Nephron progenitor cell (in vitro differentiated cells): ENCODE data around the gene PLXNA4.
A peak's percentile ranks its signal among the peaks of the same experiment; 100 is the strongest.

Experiments
- DNase-seq: peaks from one replicate; pipeline ENCODE4 v3.0.0; 2021
- H3K27ac Mint-ChIP-seq: 2 replicates; pipeline ENCODE4 v1.8.0; 2021; ENCODE audit warnings: mild to moderate bottlenecking, moderate library complexity, mixed read lengths
- H3K27me3 Mint-ChIP-seq: 2 replicates; pipeline ENCODE4 v1.8.0; 2021; ENCODE audit warnings: mild to moderate bottlenecking, low read depth, mixed read lengths; ENCODE audit not compliant: poor library complexity
- H3K36me3 Mint-ChIP-seq: 2 replicates; pipeline ENCODE4 v1.8.0; 2021; ENCODE audit warnings: low read depth, mixed read lengths
- H3K4me1 Mint-ChIP-seq: 2 replicates; pipeline ENCODE4 v1.8.0; 2021; ENCODE audit warnings: mixed read lengths
- H3K4me3 Mint-ChIP-seq: 2 replicates; pipeline ENCODE4 v1.8.0; 2021; ENCODE audit warnings: mild to moderate bottlenecking, moderate library complexity, mixed read lengths
- H3K9me3 Mint-ChIP-seq: 2 replicates; pipeline ENCODE4 v1.8.0; 2021; ENCODE audit warnings: mild to moderate bottlenecking, moderate library complexity, mixed read lengths
- TF ChIP-seq, protein P1 (sequence below): fragments of 200-600 bp; sonication (generic); IDR thresholded peaks from 2 replicates; pipeline ENCODE4 v1.5.0; 2021; ENCODE audit warnings: antibody characterized with exemption

The PLXNA4 gene

DNA sequence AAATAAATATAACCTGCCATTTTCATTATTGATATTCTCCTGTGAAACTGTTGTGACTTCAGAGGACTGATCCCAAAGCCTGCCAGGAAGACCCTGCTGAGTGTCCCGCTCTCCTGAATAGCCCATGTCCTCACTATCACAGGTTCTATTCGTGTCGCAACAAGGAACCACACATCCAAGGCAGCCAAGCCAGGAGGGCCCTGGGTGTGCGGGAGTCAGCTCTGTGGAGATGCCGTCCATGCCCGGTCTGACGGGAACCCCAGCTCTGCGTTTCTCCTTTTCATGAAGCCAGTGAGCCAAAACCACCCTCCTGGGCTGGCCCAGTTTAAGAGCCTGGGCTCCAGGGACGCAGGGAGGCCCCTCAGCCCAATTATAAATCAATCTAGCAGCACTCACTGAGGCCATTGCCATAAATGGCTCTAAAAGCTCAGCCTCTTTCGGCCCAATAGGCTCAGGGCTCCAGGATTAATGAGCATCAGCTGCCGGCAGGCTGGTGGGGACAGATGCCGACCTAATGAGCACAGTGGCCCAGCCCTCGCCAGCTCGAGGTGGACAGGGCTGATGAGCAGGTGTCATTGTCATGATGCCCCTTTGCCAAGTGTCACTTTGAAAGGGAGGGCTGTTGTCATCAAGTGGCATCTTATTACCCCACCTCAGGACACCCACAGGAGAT, 177.9 kb downstream of the PLXNA4 start:
- Mint-ChIP-seq H3K36me3 (peaks cover 5% of the 10 kb centered on the region), H3K4me3 (no peak overlapping the region), H3K9me3 (peaks cover 8% of the 10 kb centered on the region), H3K4me1 (peaks cover 53% of the 10 kb centered on the region), H3K27me3 (peaks cover 51% of the 10 kb centered on the region), H3K27ac (no peak overlapping the region)
- DNase-seq, result peak; percentile 20
- TF ChIP-seq, protein P1, sequence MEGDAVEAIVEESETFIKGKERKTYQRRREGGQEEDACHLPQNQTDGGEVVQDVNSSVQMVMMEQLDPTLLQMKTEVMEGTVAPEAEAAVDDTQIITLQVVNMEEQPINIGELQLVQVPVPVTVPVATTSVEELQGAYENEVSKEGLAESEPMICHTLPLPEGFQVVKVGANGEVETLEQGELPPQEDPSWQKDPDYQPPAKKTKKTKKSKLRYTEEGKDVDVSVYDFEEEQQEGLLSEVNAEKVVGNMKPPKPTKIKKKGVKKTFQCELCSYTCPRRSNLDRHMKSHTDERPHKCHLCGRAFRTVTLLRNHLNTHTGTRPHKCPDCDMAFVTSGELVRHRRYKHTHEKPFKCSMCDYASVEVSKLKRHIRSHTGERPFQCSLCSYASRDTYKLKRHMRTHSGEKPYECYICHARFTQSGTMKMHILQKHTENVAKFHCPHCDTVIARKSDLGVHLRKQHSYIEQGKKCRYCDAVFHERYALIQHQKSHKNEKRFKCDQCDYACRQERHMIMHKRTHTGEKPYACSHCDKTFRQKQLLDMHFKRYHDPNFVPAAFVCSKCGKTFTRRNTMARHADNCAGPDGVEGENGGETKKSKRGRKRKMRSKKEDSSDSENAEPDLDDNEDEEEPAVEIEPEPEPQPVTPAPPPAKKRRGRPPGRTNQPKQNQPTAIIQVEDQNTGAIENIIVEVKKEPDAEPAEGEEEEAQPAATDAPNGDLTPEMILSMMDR, result no peak

DNA sequence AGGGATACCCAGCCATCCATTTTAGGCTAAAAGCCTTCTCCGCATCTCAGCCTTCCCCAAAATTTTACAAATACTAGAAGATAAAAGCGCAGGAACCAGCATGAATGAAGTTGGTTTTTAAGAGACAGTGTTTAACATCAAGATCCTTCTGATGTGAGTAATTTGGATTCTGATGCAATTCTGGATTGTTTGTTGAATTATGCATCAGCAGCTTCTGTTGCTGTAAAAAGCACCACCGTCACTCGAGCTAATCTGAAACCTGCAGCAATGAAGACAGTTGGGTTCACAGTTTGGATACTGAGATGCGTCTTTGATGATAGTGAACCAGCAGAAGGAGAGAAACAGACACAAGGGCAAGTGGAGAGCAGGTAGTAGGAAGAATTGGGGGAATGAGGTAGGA, 179.2 kb downstream of the PLXNA4 start:
- Mint-ChIP-seq H3K9me3 (peaks cover 8% of the 10 kb centered on the region), H3K4me3 (no peak overlapping the region), H3K27me3 (peaks cover 54% of the 10 kb centered on the region), H3K36me3 (peaks cover 5% of the 10 kb centered on the region), H3K4me1 (peaks cover 43% of the 10 kb centered on the region), H3K27ac (no peak overlapping the region)
- TF ChIP-seq, protein P1, result no peak
- DNase-seq, result no peak

DNA sequence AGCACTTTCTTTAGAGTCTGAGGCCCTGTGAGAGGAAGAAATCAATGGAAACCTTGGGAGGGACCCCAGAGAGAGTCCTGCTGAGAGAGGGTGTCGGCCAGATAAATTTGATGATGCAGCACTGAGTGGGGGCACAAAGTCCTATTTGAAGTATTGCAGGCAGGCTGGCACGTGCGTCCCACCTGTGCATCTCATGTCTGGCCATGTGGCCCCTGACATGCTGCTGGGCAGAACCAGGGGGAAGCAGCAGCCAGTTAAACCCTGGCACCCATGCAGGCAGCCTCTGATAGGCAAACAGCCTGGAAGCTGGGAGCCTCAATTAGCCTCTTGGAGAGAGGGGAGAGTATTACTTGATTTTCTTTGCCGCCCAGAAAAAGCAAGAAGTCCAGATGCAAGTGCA, 180.9 kb downstream of the PLXNA4 start:
- TF ChIP-seq, protein P1, result no peak
- Mint-ChIP-seq H3K27ac (no peak overlapping the region), H3K27me3 (peaks cover 56% of the 10 kb centered on the region), H3K4me3 (no peak overlapping the region), H3K9me3 (no peaks in the 10 kb centered on the region), H3K36me3 (no peaks in the 10 kb centered on the region), H3K4me1 (peaks cover 40% of the 10 kb centered on the region)
- no peak for DNase-seq

DNA sequence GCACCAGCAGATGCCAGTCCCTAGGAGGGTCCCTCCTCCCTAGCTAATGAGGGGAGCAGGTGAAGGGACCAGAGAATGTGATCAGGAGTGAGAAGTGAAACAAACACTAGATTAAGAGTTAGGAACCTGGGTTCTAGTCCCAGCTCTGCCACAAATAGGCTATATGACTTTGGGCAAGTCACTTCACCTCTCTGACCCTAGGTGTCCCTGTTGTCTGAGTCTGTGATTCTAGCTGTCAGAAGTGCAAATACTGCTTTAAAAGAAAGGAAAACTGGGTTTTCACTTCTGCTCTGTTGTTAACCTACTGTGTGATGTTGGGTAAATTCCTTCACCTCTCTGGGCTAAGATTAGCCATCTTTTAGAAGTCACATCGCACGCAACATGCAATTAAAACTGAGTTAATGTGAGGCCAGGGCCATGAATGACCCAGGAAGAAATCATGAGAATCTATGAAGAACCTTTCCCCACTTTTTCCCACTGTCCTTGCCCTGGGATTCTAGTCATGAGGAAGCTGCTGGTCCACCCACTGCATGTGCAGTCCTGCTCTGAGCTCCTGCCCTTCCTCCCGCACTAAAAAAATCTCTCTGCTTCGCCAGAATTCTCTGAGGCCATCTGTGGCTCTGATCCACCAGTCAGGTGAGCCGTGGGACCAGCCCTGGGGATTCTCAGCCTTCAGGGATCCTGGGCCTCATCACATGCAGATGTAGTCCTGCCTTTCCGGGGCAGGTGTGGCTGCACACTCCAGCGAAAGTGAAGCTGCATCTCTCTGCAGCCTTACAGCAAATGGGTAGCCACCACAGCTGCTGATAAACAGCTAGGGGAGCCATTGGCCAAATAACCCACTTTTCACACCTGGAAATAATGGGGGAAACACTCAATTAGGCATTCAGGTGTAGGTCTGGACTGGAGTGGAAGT, 181.7 kb downstream of the PLXNA4 start:
- Mint-ChIP-seq H3K9me3 (no peaks in the 10 kb centered on the region), H3K4me3 (no peak overlapping the region), H3K4me1 (peaks cover 32% of the 10 kb centered on the region), H3K27ac (no peak overlapping the region), H3K27me3 (peaks cover 52% of the 10 kb centered on the region), H3K36me3 (no peaks in the 10 kb centered on the region)
- DNase-seq, result no peak
- TF ChIP-seq, protein P1, result no peak

DNA sequence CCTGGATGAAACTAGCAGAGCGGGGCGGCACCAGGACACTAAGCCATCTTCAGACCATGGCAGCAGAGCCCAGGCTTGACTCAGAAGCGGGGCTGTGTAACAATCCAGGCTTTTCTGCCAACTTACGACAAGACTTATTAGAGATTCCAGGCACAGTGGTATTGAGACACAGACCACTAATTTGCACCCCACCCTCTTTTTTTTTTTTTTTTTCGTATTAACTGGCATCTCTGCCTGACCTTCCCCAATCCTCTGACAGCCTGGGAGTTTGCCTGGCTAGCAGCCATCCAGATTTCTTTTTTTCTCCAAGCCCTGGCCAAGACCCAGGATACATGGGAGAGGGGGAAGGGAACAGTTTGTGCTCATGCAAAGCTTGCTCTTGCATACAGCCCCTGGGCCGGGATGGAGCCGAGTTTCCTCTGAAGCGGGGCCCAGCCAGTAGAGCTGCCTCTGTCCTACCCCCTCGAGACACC, 182.4 kb downstream of the PLXNA4 start:
- Mint-ChIP-seq H3K36me3 (no peaks in the 10 kb centered on the region), H3K9me3 (no peaks in the 10 kb centered on the region), H3K27me3 (peaks cover 53% of the 10 kb centered on the region), H3K27ac (no peak overlapping the region), H3K4me1 (peaks cover 25% of the 10 kb centered on the region), H3K4me3 (no peak overlapping the region)
- TF ChIP-seq, protein P1, result no peak
- DNase-seq, result no peak
